DLD1 (cell line): ENCODE measurements around the gene SPEG.

Source experiments
- in situ Hi-C: cut with HindIII; loops from 2 replicates; pipeline ENCODE4 v1.10.0; 2017; ENCODE audit warnings: low sequenced_read_pairs

The SPEG gene

DNA sequence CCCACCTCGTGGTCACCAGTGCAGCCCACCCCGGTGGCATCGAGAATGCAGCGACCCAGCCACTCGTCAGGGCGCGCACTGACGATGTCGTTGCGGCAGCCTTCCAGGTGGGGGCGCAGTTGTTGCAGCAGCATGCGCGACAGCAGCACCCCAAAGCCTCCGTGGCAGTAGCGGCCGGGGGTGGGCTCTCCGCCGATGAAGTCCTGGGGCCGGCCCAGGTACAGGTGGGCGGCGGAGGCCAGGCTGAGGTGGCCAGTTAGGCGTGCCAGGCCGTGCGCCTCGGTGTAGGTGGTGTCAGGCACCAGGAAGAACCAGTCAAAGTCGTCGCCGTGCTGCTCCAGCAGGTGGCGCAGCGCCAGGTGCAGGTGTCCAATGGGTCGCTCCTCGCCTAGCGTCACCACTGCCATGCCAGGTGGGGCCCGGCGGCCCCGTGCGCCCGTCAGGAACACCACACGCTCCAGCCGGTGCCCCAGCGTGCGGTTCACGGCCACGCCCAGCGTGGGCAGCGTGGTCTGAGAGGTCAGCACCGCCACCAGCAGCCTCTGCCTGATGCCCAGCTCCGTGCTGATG, 107.1 kb downstream of the SPEG start:
- in situ Hi-C loops: no loop called here

DNA sequence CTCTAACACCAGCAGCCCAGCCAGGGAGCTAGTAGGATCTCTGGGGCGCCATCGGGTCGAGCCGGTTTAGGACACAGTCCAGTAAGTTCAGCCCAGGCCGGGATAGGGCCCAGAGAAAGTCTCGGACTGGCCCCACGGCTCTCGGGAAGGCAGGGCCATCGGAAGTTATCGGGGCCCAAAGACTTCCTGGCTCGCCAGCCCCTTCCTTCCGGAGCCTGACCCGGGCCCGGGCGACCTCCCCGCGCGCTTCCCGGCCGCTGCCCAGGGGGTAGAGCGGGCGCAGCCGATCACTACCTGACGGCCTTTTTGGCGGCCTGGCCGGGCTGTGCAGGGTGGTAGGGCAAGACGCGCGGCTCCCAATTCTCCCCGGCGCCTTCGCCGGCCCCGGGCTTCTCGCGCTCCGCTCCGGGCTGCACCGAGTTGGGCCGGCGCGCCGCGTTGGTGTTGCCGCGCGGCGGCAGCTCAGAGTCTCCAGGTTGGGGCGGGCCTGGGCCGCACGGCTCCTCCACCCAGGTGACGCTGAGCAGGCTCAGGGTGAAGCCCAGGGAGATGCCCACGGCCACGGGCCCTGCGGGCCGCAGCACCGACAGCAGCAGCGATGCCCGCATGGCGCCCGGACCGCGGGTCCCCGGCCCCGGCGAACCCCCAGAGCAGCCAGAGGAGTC, 108.4 kb downstream of the SPEG start:
- in situ Hi-C loops: no loop called here

GRCh38 chr2:219543596-219544358, 109.1 kb downstream of the SPEG start, which contains the start of the genes CHPF and TMEM198:
CHPF (minus strand) TSS chr2:219543809; CDS start chr2:219543538, 271 bp downstream.
TMEM198 (plus strand) TSS chr2:219544028; CDS start chr2:219544728, 700 bp downstream.
- in situ Hi-C loops: no loop called here

GRCh38 chr2:219544567-219544966, 109.9 kb downstream of the SPEG start:
- in situ Hi-C loops: no loop called here

DNA sequence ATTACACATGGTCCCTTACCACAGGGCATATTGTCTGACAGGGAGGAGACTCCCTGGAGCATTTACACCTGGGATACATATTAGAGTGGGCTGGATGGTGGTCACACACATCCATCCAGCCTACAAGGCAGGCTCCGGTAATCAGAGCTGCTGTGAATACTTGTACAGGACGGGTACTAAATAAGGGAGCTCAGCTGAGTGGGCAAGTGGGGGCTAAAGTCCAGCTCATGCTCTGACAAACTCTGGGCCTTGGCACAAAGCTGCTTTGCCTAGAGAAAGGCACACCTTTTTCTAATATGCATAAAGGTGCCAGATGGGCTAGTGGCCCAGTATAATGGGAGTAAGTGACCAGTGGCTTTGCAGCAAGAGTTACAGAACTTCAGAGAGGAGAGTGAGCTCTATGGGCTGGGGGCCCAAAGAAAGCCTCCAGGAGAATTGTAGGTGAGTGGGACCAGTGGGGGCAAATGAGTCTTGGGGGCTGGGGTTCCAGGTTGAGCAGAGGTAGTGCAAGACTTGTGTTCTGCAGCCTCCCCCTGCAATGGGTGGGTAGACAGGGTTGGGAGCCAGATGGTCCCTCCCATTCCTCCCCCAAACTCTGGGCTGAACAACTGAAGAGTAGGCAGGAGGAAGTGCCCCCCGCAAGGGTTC, 110.8 kb downstream of the SPEG start:
- in situ Hi-C loops: no loop called here

DNA sequence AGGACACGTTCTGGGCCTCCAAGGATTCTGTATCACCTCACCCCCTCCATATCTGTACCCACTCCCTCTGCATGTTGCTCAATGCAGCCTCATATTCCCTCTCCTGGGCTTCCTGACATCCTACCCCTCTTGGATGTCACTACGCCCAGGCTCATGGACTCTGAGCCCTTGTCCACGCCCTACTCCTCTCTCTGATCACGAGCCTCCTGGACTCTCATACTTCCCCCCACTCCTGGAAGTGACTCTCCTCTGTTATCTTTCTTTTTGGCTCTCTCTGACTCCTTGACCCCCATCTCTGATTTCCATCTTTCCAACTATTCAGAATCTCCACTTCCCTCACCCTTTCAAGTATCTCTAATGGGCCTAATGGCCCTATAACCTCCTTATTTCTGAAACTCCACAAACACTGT, 111.3 kb downstream of the SPEG start:
- in situ Hi-C loops: no loop called here

DNA sequence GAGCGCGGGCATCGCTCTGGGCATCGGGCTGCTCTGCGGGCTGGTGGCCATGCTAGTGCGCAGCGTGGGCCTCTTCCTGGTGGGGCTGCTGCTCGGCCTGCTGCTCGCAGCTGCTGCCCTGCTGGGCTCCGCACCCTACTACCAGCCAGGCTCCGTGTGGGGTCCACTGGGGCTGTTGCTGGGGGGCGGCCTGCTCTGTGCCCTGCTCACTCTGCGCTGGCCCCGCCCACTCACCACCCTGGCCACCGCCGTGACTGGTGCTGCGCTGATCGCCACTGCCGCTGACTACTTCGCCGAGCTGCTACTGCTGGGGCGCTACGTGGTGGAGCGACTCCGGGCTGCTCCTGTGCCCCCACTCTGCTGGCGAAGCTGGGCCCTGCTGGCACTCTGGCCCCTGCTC, 113.0 kb downstream of the SPEG start:
- in situ Hi-C loops: no loop called here
